ENCODE measurements around the gene STYXL1. TPM values are rescaled to one million over a fixed set of nuclear protein-coding genes. Genes with fewer than 3 reads are reported as not detected.
"Not testable (repeated sequence)": the region's sequence is repeated elsewhere in the genome, so short reads cannot be mapped to it uniquely, and the experiment has no call there.

Gene STYXL1
- total RNA-seq, 1 donor from 2014 or later = 45.3 TPM

GRCh38 chr7:76063114-76063513, 15.3 kb upstream of the STYXL1 start:
- no peak overlapping the region for H3K9ac ChIP-seq (ENCODE audit: low read length)
- peaks cover 37% of the 10 kb centered on the region for H4K20me1 ChIP-seq (ENCODE audit: insufficient read depth, low read length)
- no peak overlapping the region for H3K4me3 ChIP-seq (ENCODE audit: insufficient read depth, low read depth, low read length)
- Mint-ChIP-seq H3K4me1 (ENCODE audit: low read depth, unreplicated experiment) (peaks cover 5% of the 10 kb centered on the region), H3K27me3 (ENCODE audit: low read depth, unreplicated experiment) (no peaks in the 10 kb centered on the region), H3K36me3 (ENCODE audit: low read depth, unreplicated experiment) (peaks cover 34% of the 10 kb centered on the region), H3K4me3 (ENCODE audit: unreplicated experiment) (no peak overlapping the region), H3K27ac (ENCODE audit: unreplicated experiment) (no peak overlapping the region), H3K9me3 (ENCODE audit: unreplicated experiment) (no peaks in the 10 kb centered on the region)
- no peaks in the 10 kb centered on the region for H3K79me2 ChIP-seq (ENCODE audit: insufficient read depth, low read length)
- H3K27ac ChIP-seq (ENCODE audit: low read depth, low read length) = no peak overlapping the region
- H2AFZ ChIP-seq (ENCODE audit: low read depth, low read length) = no peak overlapping the region
- H3K27me3 ChIP-seq (ENCODE audit: insufficient read depth, low read length) = no peaks in the 10 kb centered on the region
- H3K36me3 ChIP-seq (ENCODE audit: insufficient read depth, low read length) = peaks cover 68% of the 10 kb centered on the region
- no peaks in the 10 kb centered on the region for H3K9me3 ChIP-seq (ENCODE audit: insufficient read depth, low read depth, low read length)
- TF ChIP-seq CTCF (IDR thresholded peaks at IDR 0.05; ENCODE audit: insufficient read depth, low read depth, low read length) = no peak
- TF ChIP-seq EZH2 (IDR thresholded peaks at IDR 0.05; ENCODE audit: insufficient read depth, low read length) = no peak
- FAIRE-seq = no peak
- H3K4me2 ChIP-seq (ENCODE audit: low read length) = no peak overlapping the region
- no peak for DNase-seq (ENCODE audit: low read depth)
- H3K4me1 ChIP-seq (ENCODE audit: insufficient read depth, low read length) = peaks cover 12% of the 10 kb centered on the region

- Mint-ChIP-seq H3K27ac (ENCODE audit: unreplicated experiment) (peak overlapping the region; percentile 60), H3K27me3 (ENCODE audit: low read depth, unreplicated experiment) (no peaks in the 10 kb centered on the region), H3K36me3 (ENCODE audit: low read depth, unreplicated experiment) (peaks cover 33% of the 10 kb centered on the region), H3K4me1 (ENCODE audit: low read depth, unreplicated experiment) (no peaks in the 10 kb centered on the region), H3K9me3 (ENCODE audit: unreplicated experiment) (no peaks in the 10 kb centered on the region), H3K4me3 (ENCODE audit: unreplicated experiment) (no peak overlapping the region)
- Histone ChIP-seq H3K4me3 (ENCODE audit: insufficient read depth, low read depth, low read length) (no peak overlapping the region), H3K9ac (ENCODE audit: low read length) (no peak overlapping the region), H3K36me3 (ENCODE audit: insufficient read depth, low read length) (peaks cover 76% of the 10 kb centered on the region), H3K27me3 (ENCODE audit: insufficient read depth, low read length) (no peaks in the 10 kb centered on the region), H4K20me1 (ENCODE audit: insufficient read depth, low read length) (peaks cover 43% of the 10 kb centered on the region), H3K4me2 (ENCODE audit: low read length) (no peak overlapping the region), H3K79me2 (ENCODE audit: insufficient read depth, low read length) (peaks cover 4% of the 10 kb centered on the region), H3K9me3 (ENCODE audit: insufficient read depth, low read depth, low read length) (no peaks in the 10 kb centered on the region), H2AFZ (ENCODE audit: low read depth, low read length) (no peak overlapping the region), H3K4me1 (ENCODE audit: insufficient read depth, low read length) (peaks cover 5% of the 10 kb centered on the region), H3K27ac (ENCODE audit: low read depth, low read length) (no peak overlapping the region)
- FAIRE-seq (no peak), DNase-seq (ENCODE audit: low read depth) (no peak)
- TF ChIP-seq CTCF (IDR thresholded peaks at IDR 0.05; ENCODE audit: insufficient read depth, low read depth, low read length) (no peak), EZH2 (IDR thresholded peaks at IDR 0.05; ENCODE audit: insufficient read depth, low read length) (no peak)
These were observed 14.5 kb upstream of the STYXL1 start for GRCh38 chr7:76062254-76062653.

GRCh38 chr7:76060842-76061241, 13.0 kb upstream of the STYXL1 start:
- H3K36me3 Mint-ChIP-seq (ENCODE audit: low read depth, unreplicated experiment) = peaks cover 29% of the 10 kb centered on the region

GRCh38 chr7:76058745-76059144, 10.9 kb upstream of the STYXL1 start:
- not testable (repeated sequence) for H3K27me3 ChIP-seq (ENCODE audit: insufficient read depth, low read length); H3K4me3 ChIP-seq (ENCODE audit: insufficient read depth, low read depth, low read length); H3K9me3 ChIP-seq (ENCODE audit: insufficient read depth, low read depth, low read length); H3K4me1 ChIP-seq (ENCODE audit: insufficient read depth, low read length); FAIRE-seq; H3K27ac ChIP-seq (ENCODE audit: low read depth, low read length); H3K9ac ChIP-seq (ENCODE audit: low read length); H3K4me1 Mint-ChIP-seq (ENCODE audit: low read depth, unreplicated experiment); H3K4me3 Mint-ChIP-seq (ENCODE audit: unreplicated experiment); H3K27ac Mint-ChIP-seq (ENCODE audit: unreplicated experiment); H3K4me2 ChIP-seq (ENCODE audit: low read length); H3K27me3 Mint-ChIP-seq (ENCODE audit: low read depth, unreplicated experiment); DNase-seq (ENCODE audit: low read depth); H2AFZ ChIP-seq (ENCODE audit: low read depth, low read length); H3K9me3 Mint-ChIP-seq (ENCODE audit: unreplicated experiment)
- peaks cover 24% of the 10 kb centered on the region for H3K36me3 Mint-ChIP-seq (ENCODE audit: low read depth, unreplicated experiment)
- H4K20me1 ChIP-seq (ENCODE audit: insufficient read depth, low read length) = peaks cover 72% of the 10 kb centered on the region
- peaks cover 53% of the 10 kb centered on the region for H3K36me3 ChIP-seq (ENCODE audit: insufficient read depth, low read length)
- peaks cover 39% of the 10 kb centered on the region for H3K79me2 ChIP-seq (ENCODE audit: insufficient read depth, low read length)

More at GRCh38 chr7:76060842-76061241, 13.0 kb upstream of the STYXL1 start:
- no peak overlapping the region for H2AFZ ChIP-seq (ENCODE audit: low read depth, low read length)
- no peak overlapping the region for H3K4me2 ChIP-seq (ENCODE audit: low read length)
- no peak overlapping the region for H3K4me3 Mint-ChIP-seq (ENCODE audit: unreplicated experiment)
- FAIRE-seq (no peak), DNase-seq (ENCODE audit: low read depth) (no peak)
- H3K4me3 ChIP-seq (ENCODE audit: insufficient read depth, low read depth, low read length) = no peak overlapping the region
- H3K36me3 ChIP-seq (ENCODE audit: insufficient read depth, low read length) = peaks cover 69% of the 10 kb centered on the region
- H4K20me1 ChIP-seq (ENCODE audit: insufficient read depth, low read length) = peaks cover 53% of the 10 kb centered on the region
- no peaks in the 10 kb centered on the region for H3K9me3 ChIP-seq (ENCODE audit: insufficient read depth, low read depth, low read length)
- no peaks in the 10 kb centered on the region for H3K4me1 Mint-ChIP-seq (ENCODE audit: low read depth, unreplicated experiment)
- no peaks in the 10 kb centered on the region for H3K4me1 ChIP-seq (ENCODE audit: insufficient read depth, low read length)
- H3K27ac Mint-ChIP-seq (ENCODE audit: unreplicated experiment) = no peak overlapping the region
- no peak overlapping the region for H3K9ac ChIP-seq (ENCODE audit: low read length)
- H3K9me3 Mint-ChIP-seq (ENCODE audit: unreplicated experiment) = no peaks in the 10 kb centered on the region
- no peaks in the 10 kb centered on the region for H3K27me3 Mint-ChIP-seq (ENCODE audit: low read depth, unreplicated experiment)
- no peak overlapping the region for H3K27ac ChIP-seq (ENCODE audit: low read depth, low read length)
- H3K27me3 ChIP-seq (ENCODE audit: insufficient read depth, low read length) = no peaks in the 10 kb centered on the region
- no peak for TF ChIP-seq EZH2 (IDR thresholded peaks at IDR 0.05; ENCODE audit: insufficient read depth, low read length)
- TF ChIP-seq CTCF (IDR thresholded peaks at IDR 0.05; ENCODE audit: insufficient read depth, low read depth, low read length) = no peak
- peaks cover 19% of the 10 kb centered on the region for H3K79me2 ChIP-seq (ENCODE audit: insufficient read depth, low read length)

Measured in astrocyte (in vitro differentiated cells and primary cell).